Stomach (tissue), 9 donors: ENCODE results near the gene LYRM2. TPM values are rescaled to one million over a fixed set of nuclear protein-coding genes. Genes with fewer than 3 reads are reported as not detected.

Experiments
- DNase-seq, 2 donors: peaks; one replicate each; pipeline versions ENCODE4 v3.0.0 to v3.0.0-alpha.2; 2013 to 2019
- H3K27ac ChIP-seq, 5 donors: fragments of 200-600 bp in 4 of 5; sonication (generic) in 4 of 5; one replicate each; pipeline ENCODE4 v1.5.1; 2013 to 2019; ENCODE audit warnings: mild to moderate bottlenecking in 1 of 5, moderate library complexity in 1 of 5
- H3K27me3 ChIP-seq, 3 donors: fragments of 200-600 bp; sonication (generic); one replicate each; pipeline ENCODE4 v1.5.1; 2017 to 2019; ENCODE audit warnings: mixed run types in 1 of 3
- H3K36me3 ChIP-seq, 4 donors: fragments of 200-600 bp; sonication (generic); 1 replicate in 3 of 4; 2 replicates in 1 of 4; pipeline ENCODE4 v1.5.1; 2016 to 2019
- H3K4me1 ChIP-seq, 4 donors: fragments of 200-600 bp; sonication (generic); one replicate each; pipeline ENCODE4 v1.5.1; 2016 to 2019
- H3K4me3 ChIP-seq, 4 donors: fragments of 200-600 bp; sonication (generic) in 3 of 4; one replicate each; pipeline ENCODE4 v1.5.1; 2016 to 2019; ENCODE audit warnings: mild to moderate bottlenecking in 1 of 4
- H3K9me3 ChIP-seq, 4 donors: fragments of 200-600 bp; sonication (generic); one replicate each; pipeline ENCODE4 v1.5.1; 2016 to 2019
- CTCF ChIP-seq, 7 experiments: fragments of 450-650 bp in 4 of 7; fragments of 200-600 bp in 3 of 7; sonication (generic) in 3 of 7; IDR thresholded peaks; one replicate each; pipeline ENCODE4 v1.5.1; 2016 to 2019; ENCODE audit warnings: antibody characterized with exemption in 7 of 7, control low read depth in 2 of 7, mild to moderate bottlenecking in 1 of 7
- EP300 ChIP-seq: sonication (generic); formaldehyde crosslinking; IDR thresholded peaks from one replicate; pipeline ENCODE4 v1.6.1; 2017; ENCODE audit warnings: antibody characterized with exemption
- POLR2A ChIP-seq, 4 donors: fragments of 450-650 bp; IDR thresholded peaks; one replicate each; pipeline ENCODE4 v1.6.1; 2016; ENCODE audit warnings: antibody characterized with exemption in 4 of 4, control low read depth in 2 of 4, mild to moderate bottlenecking in 1 of 4, moderate library complexity in 1 of 4
- POLR2AphosphoS5 ChIP-seq, 3 donors: sonication (generic); formaldehyde crosslinking; IDR thresholded peaks; one replicate each; pipeline ENCODE4 v1.6.1; 2016; ENCODE audit warnings: antibody characterized with exemption in 3 of 3
- WGBS, 5 donors: extraction: QIAGEN DNeasy Blood & Tissue Kit in 3 of 5; methylation state at CpG; one replicate each; pipeline versions ENCODE4 v1.1.5 to v1.1.7; 2013 to 2018; 5-methylcytosine and 5-hydroxymethylcytosine counted together
- intact Hi-C: fragments of 100-400 bp; cut with DNase I; formaldehyde crosslinking; loops from one replicate; pipeline ENCODE4 v1.15.1; 2023; ENCODE audit warnings: low total_unique reads
- polyA plus RNA-seq, 3 donors: library from polyadenylated mRNA; stranded (reverse); fragments of 200-250 nt; gene quantifications; one replicate each; pipeline ENCODE4 v1.2.3, GENCODE V29; 2013
- total RNA-seq, 5 donors: library from RNA; depleted of rRNA; stranded (reverse); fragments of >200 nt; gene quantifications; one replicate each; pipeline versions ENCODE4 v1.1.0 to v1.2.3, GENCODE V29; 2014 to 2016
- donor health status: healthy with polysubstance abuse.
- donor health status: Bipolar disorder and iron deficiency.
- donor health status: healthy.

LYRM2 gene
- total and polyA plus RNA-seq, 8 donors = 1.4 to 26.7 (median 13.0) TPM

- Histone ChIP-seq H3K9me3 (no peaks in the 10 kb centered on the region), H3K4me1 (no peaks in the 10 kb centered on the region), H3K4me3 (no peak overlapping the region), H3K27me3 (no peaks in the 10 kb centered on the region), H3K36me3 (no peaks in the 10 kb centered on the region), H3K27ac (no peak overlapping the region)
- no peak for TF ChIP-seq POLR2A (IDR thresholded peaks at IDR 0.05)
- WGBS, 5 donors = 92 to 98% (median 96%) methylated on average over 2 of the region's 2 CpGs
- DNase-seq = no peak
- intact Hi-C loops = no loop called here
These were observed 63.0 kb downstream of the LYRM2 start for GRCh38 chr6:89575562-89575960.

DNA sequence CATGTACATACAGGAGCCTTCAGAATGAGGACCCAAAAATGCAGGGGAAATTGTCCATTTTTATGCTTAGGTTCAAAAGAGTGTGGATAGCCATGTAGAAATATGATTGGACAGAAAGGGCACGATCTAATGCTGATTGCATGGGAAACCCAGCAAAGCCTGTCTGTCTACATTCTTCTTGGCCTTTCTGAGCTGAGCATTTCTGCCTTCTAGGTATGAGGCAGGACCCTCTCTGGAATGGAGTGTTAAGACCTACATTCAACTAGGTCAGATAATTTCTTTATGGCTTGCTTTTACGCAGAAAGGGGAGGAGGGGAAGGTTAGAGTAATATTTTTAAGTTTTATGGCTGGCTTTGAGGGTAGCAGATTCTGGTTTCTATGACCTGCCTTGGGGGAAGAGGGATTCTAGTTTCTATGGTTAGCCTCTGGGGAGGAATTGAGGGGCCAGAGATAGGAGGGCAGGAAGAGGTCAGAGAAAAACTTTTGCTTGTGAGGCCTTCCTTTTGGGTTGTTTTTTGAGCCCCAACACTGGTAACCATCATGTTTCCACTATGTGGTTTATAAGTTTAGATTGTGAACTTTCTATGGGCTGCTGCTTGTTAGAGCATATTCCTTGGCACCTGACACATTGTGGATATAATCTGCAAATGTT, 63.5 kb downstream of the LYRM2 start:
- Histone ChIP-seq H3K4me1 (no peaks in the 10 kb centered on the region), H3K27ac (no peak overlapping the region), H3K27me3 (no peaks in the 10 kb centered on the region), H3K36me3 (no peaks in the 10 kb centered on the region), H3K9me3 (no peaks in the 10 kb centered on the region), H3K4me3 (no peak overlapping the region)
- intact Hi-C loops = no loop called here
- TF ChIP-seq CTCF (IDR thresholded peaks at IDR 0.05) = no peak
- no peak for TF ChIP-seq POLR2A (IDR thresholded peaks at IDR 0.05)
- no peak for TF ChIP-seq EP300
- TF ChIP-seq POLR2AphosphoS5 (IDR thresholded peaks at IDR 0.05) = no peak
- DNase-seq = no peak
- WGBS, 5 donors = 55 to 85% (median 64%) methylated on average over 2 of the region's 2 CpGs

DNA sequence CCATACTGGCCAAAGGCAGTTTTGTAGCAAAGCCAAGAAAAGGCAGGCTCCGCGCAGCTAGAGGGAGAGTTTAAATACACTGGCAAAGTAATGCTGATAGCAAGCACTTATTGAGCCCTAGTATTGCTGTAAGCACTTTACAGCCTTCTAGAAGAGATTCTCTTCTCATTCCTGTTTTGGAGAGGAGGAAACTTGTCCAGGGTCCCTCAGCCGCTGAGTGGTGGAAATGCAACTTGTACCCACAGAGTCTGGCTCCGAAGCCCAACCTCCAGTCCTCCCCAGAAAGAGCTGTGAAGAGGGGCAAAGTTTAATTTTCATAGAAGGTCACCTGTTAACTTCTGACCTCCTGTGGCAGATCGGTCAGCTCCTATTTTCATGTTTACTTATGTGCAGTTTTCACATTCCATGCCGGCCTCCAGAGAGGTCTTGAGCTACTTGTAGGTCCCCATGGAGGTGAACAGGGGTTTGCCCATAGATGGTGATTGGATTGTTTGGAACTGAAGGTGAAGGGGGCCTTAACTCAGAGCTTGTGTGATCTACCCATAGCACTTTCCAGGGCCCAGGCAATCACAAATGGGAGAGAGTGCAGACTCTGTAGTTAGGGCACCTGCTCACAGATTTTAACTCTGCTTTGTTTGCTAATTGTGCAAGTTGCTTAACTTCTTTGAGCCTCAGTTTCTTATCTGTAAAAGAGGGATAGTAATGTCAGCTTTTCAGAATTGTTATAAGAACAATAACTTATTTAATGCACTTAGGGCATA, 70.7 kb downstream of the LYRM2 start:
- Histone ChIP-seq H3K27ac (no peak overlapping the region), H3K36me3 (no peaks in the 10 kb centered on the region), H3K27me3 (no peaks in the 10 kb centered on the region), H3K9me3 (no peaks in the 10 kb centered on the region), H3K4me3 (no peak overlapping the region), H3K4me1 (peaks cover 0 to 16% (median 10%) of the 10 kb centered on the region in 4 donors)
- TF ChIP-seq POLR2AphosphoS5 (IDR thresholded peaks at IDR 0.05) (no peak), POLR2A (IDR thresholded peaks at IDR 0.05) (no peak), EP300 (no peak), CTCF (IDR thresholded peaks at IDR 0.05) (no peak)
- intact Hi-C loops = no loop called here
- DNase-seq = no peak
- WGBS, 5 donors = 39 to 69% (median 51%) methylated on average over 6 of the region's 6 CpGs

GRCh38 chr6:89566930-89567629, 71.5 kb downstream of the LYRM2 start:
- 90 to 92% (median 91%) methylated on average over 16 of the region's 16 CpGs for WGBS, 5 donors
- H3K9me3 ChIP-seq = no peaks in the 10 kb centered on the region
- H3K27me3 ChIP-seq = no peaks in the 10 kb centered on the region
- peak in 1 of 2 donors; percentile 19 for DNase-seq
- no peaks in the 10 kb centered on the region for H3K36me3 ChIP-seq
- no peak overlapping the region for H3K4me3 ChIP-seq
- H3K4me1 ChIP-seq = peaks cover 0 to 16% (median 10%) of the 10 kb centered on the region in 4 donors
- intact Hi-C loops = no loop called here
- no peak overlapping the region for H3K27ac ChIP-seq
- TF ChIP-seq POLR2AphosphoS5 (IDR thresholded peaks at IDR 0.05) (no peak), EP300 (no peak), POLR2A (IDR thresholded peaks at IDR 0.05) (no peak), CTCF (IDR thresholded peaks at IDR 0.05) (no peak)
